Erythroblast (primary cell): ENCODE results near the gene CSH2.
"Not testable (repeated sequence)": the region's sequence is repeated elsewhere in the genome, so short reads cannot be mapped to it uniquely, and the experiment has no call there.

ENCODE experiments used
- GATA1 ChIP-seq: IDR thresholded peaks from 2 replicates; pipeline ENCODE4 v1.6.1; 2011; ENCODE audit warnings: low read depth, mild to moderate bottlenecking, control low read depth, low read length, moderate library complexity
- POLR2A ChIP-seq: IDR thresholded peaks from 2 replicates; pipeline ENCODE4 v1.6.1; 2011; ENCODE audit warnings: mild to moderate bottlenecking, low read length

GRCh38 chr17:63903787-63904201 is 30.3 kb upstream of the CSH2 start:
- not testable (repeated sequence) for TF ChIP-seq POLR2A, GATA1
